GM18520 (cell line): ENCODE data around the gene HOXB4.

Source experiments
- ATAC-seq: cut with Tn5 transposase; IDR thresholded peaks from one replicate; pipeline ENCODE4 v1.9.1; 2021; ENCODE audit not compliant: unreplicated experiment

HOXB4 gene

DNA sequence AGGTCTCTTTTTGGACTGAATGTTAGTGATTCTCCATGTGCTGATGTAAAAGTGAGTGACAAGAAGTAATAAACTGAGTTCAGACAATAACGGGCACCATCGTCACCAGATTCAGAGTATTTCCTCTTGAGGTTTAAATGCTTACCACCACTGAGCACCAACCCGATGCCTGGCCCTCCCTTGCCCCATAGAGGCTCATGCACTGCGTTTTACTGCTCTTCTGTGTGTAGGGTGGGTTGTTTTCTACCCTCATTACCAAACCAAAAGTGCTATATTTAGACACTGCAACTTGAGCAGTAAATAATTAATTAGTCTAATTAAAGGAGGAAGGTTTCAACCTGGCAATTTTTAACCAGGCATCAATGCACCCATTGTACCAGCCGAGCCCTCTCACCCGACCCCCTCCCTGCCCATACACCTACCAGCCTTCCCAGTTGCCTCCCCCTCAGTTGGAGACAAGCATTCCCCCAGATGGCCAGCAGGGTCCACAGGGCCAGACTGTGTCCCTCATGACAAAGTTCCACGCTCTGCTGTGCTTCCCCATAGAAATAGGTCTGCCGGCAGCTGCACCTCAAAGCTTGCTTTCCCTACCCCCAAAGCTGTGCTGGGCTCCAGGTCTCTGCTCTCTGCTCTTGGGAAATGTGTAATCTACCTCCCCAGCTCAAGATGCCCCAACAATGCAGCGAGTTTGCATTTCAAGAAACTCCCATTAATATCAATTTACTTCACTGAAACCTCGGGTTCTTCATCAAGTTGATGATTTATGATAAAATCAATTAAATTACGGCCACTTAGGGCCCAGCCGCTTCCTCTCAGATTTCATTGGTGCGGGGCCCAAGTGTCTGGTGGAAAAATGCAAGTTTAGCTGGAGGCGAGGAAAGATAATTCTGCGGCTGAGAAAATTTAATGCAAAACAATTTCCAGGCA lies 16.0 kb downstream of the HOXB4 start:
- ATAC-seq = no peak

GRCh38 chr17:48559840-48560817 lies 18.0 kb downstream of the HOXB4 start:
- no peak for ATAC-seq

GRCh38 chr17:48559122-48559839 lies 18.9 kb downstream of the HOXB4 start:
- no peak for ATAC-seq

- ATAC-seq = no peak
These were observed 19.4 kb downstream of the HOXB4 start for GRCh38 chr17:48558831-48559121.

- ATAC-seq = no peak
These were observed 19.9 kb downstream of the HOXB4 start for GRCh38 chr17:48558057-48558830.

- no peak for ATAC-seq
These were observed 21.4 kb downstream of the HOXB4 start for GRCh38 chr17:48556576-48557401.

DNA sequence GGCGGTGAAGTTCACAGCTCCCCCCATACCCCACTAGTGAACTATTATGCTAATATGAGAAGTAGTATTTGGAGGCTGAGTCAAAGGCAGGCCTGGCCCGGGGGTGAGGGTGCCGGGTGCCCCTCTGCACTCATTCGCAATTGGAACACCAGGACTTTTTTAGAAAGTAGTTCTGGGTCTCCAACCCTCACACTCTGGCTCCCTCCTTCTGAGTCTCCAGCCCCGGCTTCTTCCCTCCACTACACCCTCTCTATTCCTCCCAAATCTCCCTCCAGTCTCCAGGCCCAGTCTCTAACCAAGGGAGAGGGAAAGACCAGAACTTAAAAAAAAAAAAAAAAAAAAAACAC lies 21.9 kb downstream of the HOXB4 start:
- ATAC-seq = no peak

GRCh38 chr17:48555258-48556228 lies 22.6 kb downstream of the HOXB4 start:
- no peak for ATAC-seq

DNA sequence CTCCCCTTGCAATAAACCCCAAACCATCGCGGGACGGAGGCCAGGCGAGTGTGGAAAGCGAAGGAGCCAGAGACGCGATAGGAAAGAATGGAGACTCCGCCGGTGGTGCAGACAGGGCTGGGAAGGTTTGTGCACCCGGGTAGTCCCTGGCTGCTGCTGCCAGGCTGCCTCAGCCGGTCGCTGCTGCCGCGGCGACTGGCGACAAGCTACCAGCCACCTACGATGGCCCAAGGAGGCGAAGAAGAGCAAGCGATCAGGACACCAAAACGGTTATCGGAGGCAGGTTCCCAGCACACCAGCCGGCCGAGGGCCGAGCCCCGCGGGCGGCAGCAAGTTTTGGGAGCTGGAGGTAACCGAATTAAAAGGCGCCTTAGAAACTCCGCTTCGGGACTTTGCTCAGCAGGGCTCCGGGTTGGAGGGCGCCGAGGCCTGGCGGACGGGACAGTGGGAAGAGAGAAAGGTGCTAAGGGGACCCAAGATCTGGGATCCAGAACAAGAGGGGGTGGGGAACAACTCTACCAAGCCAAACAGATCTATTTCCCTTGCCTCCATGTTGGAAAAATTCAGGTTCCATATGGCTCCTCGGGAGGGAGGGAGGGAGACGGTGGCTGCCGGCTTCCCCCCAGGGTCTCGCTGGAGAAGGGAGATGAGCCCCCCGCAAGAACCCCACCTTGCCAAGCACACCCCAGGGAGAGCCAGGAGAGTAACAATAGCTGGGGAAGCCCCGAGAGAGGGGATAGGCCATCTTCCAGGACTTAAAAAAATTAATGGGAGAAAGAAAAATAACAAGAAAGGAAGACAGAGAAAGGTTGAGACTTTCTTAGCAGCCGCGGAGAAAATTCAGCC lies 23.5 kb downstream of the HOXB4 start:
- no peak for ATAC-seq

DNA sequence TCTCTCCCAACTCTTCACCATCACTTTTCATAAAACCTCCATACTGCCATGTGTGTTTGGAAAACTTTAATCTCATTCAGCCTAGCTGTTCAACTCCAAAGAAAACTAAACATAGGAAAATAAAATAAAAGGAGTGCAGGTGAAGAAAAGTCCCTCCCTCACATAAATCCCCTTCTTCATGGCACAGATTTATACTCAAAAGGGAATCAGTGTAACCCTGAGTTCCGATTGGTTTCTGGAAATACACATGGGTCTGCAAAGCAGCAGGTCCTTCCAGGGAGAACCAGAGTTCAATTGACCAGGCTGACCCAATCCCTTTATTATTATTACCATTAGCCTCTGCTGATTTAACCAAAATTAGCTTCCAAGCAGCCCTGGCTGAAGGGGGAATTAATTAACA lies 24.3 kb downstream of the HOXB4 start:
- ATAC-seq = no peak

DNA sequence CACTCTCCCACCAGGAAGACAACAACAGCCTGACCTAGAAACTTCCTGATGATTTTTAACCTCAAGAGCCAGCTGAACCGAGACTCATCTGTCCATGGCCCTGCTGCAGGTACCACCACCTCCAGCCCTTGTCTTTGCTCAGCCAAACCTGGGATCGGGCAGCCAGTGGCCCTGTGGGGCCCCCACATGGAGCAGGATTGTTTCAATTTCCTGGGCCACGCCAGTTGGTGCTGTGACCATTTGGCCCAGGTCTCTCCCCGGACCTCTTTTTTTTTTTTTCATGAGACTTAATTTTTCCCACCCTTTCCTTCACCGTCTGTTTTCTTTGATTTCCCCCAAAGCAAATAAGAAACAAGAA lies 25.0 kb downstream of the HOXB4 start:
- no peak for ATAC-seq

GRCh38 chr17:48552466-48553189 lies 25.5 kb downstream of the HOXB4 start:
- no peak for ATAC-seq

- ATAC-seq = no peak
These were observed 26.3 kb downstream of the HOXB4 start for GRCh38 chr17:48551596-48552465.

- ATAC-seq = no peak
These were observed 27.0 kb downstream of the HOXB4 start for GRCh38 chr17:48551214-48551555.

DNA sequence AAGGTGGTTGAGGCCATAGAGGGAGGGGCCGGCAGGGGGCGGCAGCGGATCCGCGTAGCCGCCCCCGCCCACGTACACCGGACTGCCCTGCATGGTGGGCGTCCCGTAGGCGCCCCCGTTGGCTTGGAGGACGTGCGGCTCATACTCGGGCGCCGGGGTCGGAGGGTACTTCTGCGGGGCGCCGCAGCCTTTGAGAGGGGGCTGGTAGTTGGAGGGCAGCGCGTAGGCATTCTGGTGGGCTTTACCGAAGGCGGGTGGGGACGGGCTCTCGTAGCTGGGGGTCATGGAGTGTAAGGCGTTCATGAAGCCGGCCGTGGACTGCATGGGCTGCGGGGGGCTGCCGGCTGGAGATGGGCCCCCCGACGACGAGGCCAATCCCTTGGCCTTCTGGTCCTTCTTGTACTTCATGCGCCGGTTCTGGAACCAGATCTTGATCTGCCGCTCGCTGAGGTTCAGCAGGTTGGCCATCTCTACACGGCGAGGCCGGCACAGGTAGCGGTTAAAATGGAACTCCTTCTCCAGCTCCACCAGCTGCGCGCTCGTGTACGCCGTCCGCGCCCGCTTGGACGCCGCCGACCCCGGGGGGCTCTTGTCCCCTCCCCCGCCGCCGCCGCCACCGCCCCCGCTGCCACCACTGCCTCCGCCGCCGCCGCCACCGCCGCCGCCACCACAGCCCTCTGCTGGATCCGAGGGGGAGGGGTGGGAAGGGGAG lies 27.5 kb downstream of the HOXB4 start:
- ATAC-seq = no peak
